ENCODE data around the gene FRAS1.

GRCh38 chr4:78386679-78387078, 329.6 kb downstream of the FRAS1 start:
- no peak for TF ChIP-seq CTCF (conservative IDR thresholded peaks at IDR 0.05 in 1 of 2, IDR thresholded peaks at IDR 0.05 in 1 of 2; ENCODE audit: low read depth in 1 of 2, low read length in 2 of 2)
- no peak for TF ChIP-seq EZH2 (IDR thresholded peaks at IDR 0.05; ENCODE audit: low read length, missing control alignments)

Data from fibroblast of lung (primary cell).